AG04450 (cell line): Measurements from ENCODE around the gene PPP2R2C. TPM values are rescaled to one million over a fixed set of nuclear protein-coding genes. Genes with fewer than 3 reads are reported as not detected.

ENCODE experiments used
- CTCF ChIA-PET: fragments of 300-600, 350-600 bp; formaldehyde crosslinking; extraction: SDS; loops from one replicate; lab custom pipeline; 2022; ENCODE audit warnings: antibody characterized with exemption, inconsistent platforms; lab: Charles Lee
- POLR2A ChIA-PET: fragments of 350-600 bp; formaldehyde crosslinking; extraction: SDS; loops from one replicate; lab custom pipeline; 2021; ENCODE audit warnings: antibody characterized with exemption, inconsistent platforms; lab: Yijun Ruan, JAX
- DNase-seq: peaks from one replicate; pipeline ENCODE4 v3.0.0-alpha.2; 2011; ENCODE audit warnings: low read depth, low spot score
- H3K27ac ChIP-seq: one replicate; pipeline ENCODE4 v1.5.1; 2012; ENCODE audit warnings: low read depth, low read length, control low read depth
- H3K27me3 ChIP-seq: one replicate; pipeline ENCODE4 v1.6.0; 2012; ENCODE audit warnings: low read length; ENCODE audit not compliant: control insufficient read depth, insufficient read depth
- H3K4me3 ChIP-seq: 2 replicates; pipeline ENCODE4 v1.5.1; 2011; ENCODE audit warnings: mild to moderate bottlenecking, low read depth, low read length, control low read depth
- H3K9me3 ChIP-seq: 2 replicates; pipeline ENCODE4 v1.5.1; 2012; ENCODE audit warnings: low read length; ENCODE audit not compliant: control insufficient read depth, insufficient read depth
- polyA plus RNA-seq: library from polyadenylated mRNA; depleted of rRNA; stranded (reverse); fragments of >200 nt; gene quantifications from 2 replicates; pipeline ENCODE4 v1.2.3, GENCODE V29; 2011
- TF ChIP-seq, protein P1 (sequence below): IDR thresholded peaks from 2 replicates; pipeline ENCODE4 v1.5.1; 2011; ENCODE audit warnings: low read depth, low read length, control low read depth, inconsistent platforms

Gene PPP2R2C
- polyA plus RNA-seq, 1 experiment = 0.07 TPM

DNA sequence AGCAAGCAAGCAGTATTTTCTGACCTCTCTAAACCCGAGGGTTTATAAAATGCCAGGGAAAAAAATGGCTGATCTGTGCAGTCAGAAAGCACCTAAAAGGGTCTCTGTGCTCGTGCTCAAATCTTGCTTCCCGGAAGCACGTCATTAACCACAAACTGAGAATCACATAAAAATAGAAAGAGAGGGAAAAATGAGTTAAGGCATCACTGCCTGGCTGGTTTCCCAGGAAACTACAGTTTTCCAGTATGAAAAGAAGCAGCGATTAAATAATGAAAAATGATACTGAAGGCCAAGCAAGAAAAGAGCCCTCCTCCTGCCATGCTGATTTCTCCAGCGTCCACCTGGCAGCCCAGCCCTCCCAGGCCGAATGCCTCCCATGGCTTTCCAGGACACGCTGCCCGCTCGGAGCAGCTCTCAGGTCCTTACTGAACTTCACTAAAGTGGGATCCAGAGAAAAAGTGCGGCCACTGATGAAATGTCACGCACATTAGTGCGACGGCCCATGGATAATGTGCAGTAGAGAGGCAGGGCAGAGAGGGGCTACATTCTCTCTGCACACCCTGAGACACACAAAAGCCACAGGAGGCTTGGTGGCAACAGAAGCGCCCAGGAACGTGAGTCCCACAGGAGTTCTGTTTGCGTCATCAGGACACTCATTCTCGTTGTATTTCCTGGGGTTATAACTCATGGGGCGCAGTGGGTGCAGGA lies 122.4 kb downstream of the PPP2R2C start:
- Histone ChIP-seq H3K27ac (no peak overlapping the region), H3K27me3 (peaks cover 3% of the 10 kb centered on the region), H3K9me3 (peaks cover 9% of the 10 kb centered on the region; the same call in 1 of the 2 replicates), H3K4me3 (no peak overlapping the region)
- ChIA-PET CTCF (no interaction called here), POLR2A (no interaction called here)
- TF ChIP-seq, protein P1, sequence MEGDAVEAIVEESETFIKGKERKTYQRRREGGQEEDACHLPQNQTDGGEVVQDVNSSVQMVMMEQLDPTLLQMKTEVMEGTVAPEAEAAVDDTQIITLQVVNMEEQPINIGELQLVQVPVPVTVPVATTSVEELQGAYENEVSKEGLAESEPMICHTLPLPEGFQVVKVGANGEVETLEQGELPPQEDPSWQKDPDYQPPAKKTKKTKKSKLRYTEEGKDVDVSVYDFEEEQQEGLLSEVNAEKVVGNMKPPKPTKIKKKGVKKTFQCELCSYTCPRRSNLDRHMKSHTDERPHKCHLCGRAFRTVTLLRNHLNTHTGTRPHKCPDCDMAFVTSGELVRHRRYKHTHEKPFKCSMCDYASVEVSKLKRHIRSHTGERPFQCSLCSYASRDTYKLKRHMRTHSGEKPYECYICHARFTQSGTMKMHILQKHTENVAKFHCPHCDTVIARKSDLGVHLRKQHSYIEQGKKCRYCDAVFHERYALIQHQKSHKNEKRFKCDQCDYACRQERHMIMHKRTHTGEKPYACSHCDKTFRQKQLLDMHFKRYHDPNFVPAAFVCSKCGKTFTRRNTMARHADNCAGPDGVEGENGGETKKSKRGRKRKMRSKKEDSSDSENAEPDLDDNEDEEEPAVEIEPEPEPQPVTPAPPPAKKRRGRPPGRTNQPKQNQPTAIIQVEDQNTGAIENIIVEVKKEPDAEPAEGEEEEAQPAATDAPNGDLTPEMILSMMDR = no peak
- no peak for DNase-seq

DNA sequence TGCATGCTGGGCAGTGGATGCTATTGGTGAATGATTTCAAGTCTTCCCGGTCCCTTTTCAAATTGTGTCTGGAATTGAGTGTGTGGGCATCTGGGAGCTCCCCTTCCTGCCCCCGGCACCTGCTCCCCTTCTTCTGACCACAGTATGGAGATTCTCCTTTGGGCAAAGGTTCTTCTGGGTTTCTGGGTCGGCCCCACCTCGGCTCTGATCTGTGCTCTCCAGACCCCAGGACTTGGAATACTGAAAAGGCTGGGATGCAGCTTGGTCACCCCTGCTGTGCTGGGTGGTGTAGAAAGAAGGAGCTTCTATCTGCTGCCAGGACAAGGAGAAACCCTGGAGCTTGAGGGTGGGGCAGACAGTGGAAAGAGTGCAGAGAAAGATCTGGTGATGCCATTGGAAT lies 124.0 kb downstream of the PPP2R2C start:
- Histone ChIP-seq H3K4me3 (no peak overlapping the region), H3K9me3 (peaks cover 11% of the 10 kb centered on the region; the same call in 1 of the 2 replicates), H3K27me3 (peaks cover 3% of the 10 kb centered on the region), H3K27ac (no peak overlapping the region)
- ChIA-PET CTCF (interaction anchor here (0.9 kb wide), 1 partner anchor 97 kb away, joined by 4 read pairs; no protein-coding TSS in a partner anchor), POLR2A (no interaction called here)
- no peak for DNase-seq
- TF ChIP-seq, protein P1 = no peak

DNA sequence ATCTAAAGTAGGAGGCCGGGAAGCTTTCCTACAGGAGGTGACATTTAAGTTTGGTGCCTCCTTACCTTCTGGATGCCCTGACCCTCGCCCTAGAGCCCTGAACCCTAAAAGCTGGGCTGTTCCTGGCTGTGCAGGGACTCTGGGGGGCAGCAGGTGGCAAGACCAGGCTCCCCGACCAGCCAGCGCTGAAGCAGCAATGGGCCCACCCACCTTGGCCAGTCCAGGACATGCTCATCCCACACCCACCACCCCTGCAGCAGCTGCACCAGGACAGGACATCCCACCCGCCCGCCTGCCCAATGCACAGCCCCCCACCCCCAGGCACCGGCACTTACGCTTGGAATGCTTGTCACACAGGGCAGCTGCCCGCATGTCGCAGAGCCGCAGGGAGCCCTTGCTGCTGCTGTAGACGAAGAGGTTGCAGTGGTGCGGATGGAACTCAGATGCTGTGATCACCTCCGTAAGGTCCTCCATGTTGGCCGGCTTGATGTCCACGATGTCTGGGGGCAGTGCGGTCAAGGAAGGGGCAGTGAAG lies 124.8 kb downstream of the PPP2R2C start:
- ChIA-PET CTCF (interaction anchor here (1.4 kb wide), 2 partner anchors 20 to 97 kb away, joined by 4 to 6 read pairs; no protein-coding TSS in a partner anchor), POLR2A (no interaction called here)
- H3K27me3 ChIP-seq = peaks cover 3% of the 10 kb centered on the region
- DNase-seq = no peak
- H3K4me3 ChIP-seq = no peak overlapping the region
- no peak overlapping the region for H3K27ac ChIP-seq
- peaks cover 11% of the 10 kb centered on the region; the same call in 1 of the 2 replicates for H3K9me3 ChIP-seq
- TF ChIP-seq, protein P1 = no peak

DNA sequence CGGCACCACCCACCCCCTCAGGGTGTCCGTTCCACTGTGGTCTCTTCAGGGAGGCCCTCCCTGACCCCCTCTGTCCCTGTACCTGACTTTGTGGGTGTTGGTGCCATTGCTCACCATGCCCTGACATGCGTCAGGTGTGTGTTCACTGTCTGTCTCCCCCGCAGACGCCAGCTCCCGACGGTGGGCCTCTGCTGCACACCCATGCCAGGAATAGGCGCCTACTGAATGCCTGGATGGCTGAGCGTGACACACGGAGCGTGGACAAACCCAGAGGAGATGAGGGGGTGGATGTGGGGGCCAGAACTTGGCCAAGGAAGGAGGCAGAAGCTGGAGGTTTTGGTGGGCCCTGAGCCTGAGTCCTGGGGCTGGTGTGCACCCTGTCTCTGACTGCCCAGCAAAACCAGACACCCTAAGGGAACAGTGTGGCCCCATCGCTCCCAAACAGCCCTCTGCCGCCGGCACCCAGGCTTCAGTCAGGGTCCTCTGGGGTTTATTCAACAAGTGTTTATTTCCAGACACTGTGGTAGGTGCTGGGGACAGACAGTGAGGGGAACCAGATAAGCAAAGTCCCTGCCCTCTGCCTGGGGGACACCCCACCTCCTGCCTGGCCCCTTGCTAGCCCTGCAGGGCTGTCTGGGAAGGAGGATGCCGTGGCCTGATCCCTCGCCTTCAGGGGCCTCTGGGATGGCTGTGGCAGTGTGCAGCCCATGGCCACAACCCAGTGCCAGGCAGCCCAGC lies 125.9 kb downstream of the PPP2R2C start:
- Histone ChIP-seq H3K27ac (no peak overlapping the region), H3K4me3 (no peak overlapping the region), H3K9me3 (peaks cover 11% of the 10 kb centered on the region; the same call in 1 of the 2 replicates), H3K27me3 (peaks cover 3% of the 10 kb centered on the region)
- TF ChIP-seq, protein P1 = no peak
- no peak for DNase-seq
- ChIA-PET CTCF (interaction anchor here (0.6 to 1.4 kb wide), 3 partner anchors 19 to 915 kb away, joined by 3 to 6 read pairs (median 4); no protein-coding TSS in a partner anchor), POLR2A (no interaction called here)
